ENCODE data around the gene TJAP1.
"Not testable (repeated sequence)": the region's sequence is repeated elsewhere in the genome, so short reads cannot be mapped to it uniquely, and the experiment has no call there.

TJAP1 gene

DNA sequence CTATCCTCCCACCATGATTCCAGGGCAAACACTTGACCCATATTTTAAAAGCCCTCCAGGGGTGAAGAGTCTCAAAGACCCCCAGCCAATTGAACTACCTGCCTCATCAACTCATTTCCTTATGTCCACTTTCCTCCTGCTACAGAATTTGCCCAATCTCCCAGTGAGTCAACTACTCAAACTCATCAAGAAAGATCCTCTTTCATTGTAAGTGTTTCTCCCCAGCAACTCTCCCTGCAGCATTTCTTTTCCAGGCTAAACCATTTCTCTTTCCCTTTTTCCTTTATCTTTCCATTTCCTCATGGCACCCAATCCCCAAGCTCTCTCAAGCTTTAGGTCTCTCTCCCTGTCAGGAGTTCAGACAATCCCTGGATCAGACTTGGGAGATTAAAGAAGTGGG is 23.5 kb upstream of the TJAP1 start:
- no peak for DNase-seq (ENCODE audit: low read depth in 2 of 2)

DNA sequence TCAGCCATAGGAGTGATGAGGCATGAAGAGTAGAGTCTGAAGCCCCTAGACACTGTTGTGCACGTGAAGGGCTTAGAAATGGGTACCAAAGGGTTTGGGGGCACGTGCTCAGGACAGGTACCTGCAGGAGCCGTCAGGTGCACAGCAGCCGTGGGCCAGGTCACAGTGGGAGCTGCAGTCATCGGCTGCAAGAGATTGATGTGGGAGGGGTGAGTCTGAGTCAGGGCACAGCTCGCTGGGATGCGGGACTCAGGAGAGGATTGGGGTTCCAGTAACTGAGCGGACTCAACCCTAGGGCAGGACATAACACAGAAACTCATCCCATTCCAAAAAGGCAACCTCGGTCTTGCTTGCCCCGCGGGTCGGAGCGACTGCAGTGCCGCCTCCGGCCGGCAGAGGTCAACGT is 23.1 kb upstream of the TJAP1 start:
- DNase-seq (ENCODE audit: low read depth in 2 of 2): peak; percentile 9 to 33

DNA sequence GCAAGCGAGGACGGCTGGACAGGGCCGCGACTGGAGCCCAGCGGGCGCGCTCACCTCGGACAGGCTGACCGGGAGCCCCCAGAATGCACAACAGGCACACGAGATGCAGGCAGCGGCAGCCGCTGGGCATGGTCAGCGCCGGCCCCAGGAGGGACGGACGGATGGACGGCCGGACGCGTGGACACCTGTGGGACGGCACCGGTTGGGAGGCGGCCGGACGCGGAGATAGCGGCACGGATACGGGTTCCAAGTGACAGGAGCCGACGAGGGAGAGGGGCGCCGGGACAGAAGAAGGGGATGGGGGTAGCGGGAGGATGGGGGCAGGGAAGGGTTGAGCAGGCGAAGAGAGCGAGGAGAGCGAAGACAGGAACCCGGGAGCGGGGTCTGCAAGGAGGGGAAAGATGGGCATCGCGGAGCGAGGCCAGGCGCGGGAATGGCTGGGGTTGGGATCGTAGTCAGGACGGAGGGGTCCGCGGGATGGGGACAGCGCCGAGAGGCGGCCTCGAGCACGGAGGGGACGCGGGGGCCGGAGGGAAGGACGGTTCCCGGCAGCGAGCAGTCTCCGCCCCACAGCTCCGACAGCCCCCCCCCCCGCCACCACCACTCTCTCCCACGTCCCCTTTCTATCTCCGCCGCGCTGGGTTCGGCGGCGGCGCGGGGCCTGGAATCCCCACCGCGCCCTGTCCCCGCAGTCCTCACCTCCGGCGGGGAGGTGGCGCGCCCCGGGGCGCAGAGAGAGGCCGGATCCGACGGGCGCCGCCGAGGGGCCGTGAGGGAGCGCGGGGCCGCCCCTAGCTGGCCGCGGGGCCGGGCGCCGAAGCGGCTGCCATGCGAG is 22.5 kb upstream of the TJAP1 start:
- no peak for DNase-seq (ENCODE audit: low read depth in 2 of 2)

DNA sequence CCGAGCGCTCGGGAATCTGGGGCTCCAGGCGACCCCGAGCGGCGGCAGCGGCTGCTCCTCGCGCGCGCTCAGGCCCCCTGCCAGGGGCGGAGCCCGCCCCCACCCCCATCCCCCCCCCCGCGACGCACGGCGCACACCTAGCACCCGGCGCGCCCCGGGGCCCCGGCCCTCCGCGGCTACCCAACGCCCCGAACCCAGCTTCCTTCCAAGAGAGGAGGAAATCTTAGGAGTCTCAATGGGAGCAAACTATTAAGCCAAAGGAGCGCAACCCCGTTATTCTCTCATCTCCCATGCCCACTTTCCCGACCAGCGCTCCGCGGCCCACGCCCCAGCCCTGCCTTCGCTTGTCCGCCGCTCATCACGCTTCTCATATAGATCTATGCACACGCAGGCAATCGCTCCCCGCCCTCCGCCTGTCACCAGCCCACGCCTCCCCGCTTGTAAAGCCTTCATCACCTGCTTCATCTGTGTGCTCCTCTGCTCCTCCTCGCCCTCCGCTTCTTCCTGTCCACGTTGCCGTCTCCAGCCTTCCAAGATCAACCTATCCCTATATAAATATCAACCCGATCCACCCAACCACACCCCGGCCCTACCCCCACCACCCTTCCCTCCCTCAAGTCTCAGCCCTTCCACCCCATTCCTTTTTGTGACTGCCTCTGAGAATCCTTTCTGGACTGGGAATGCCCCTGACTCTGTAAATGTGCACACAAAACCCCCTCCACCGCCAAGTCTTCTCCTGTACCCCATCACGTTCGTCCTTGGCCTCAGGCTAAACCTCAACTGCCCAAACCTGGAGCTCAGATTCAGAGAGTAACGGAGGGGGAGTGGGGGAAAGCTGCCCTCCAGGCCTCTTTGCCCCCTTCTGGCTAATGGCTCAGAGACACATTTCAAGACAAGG is 21.6 kb upstream of the TJAP1 start, which contains the start of gene DLK2:
Gene DLK2 (minus strand): TSS at position 18 of the 898 bp plus-strand sequence. CDS start 723 bp downstream, outside the sequence.
- peak; percentile 31 to 57 for DNase-seq (ENCODE audit: low read depth in 2 of 2)

DNA sequence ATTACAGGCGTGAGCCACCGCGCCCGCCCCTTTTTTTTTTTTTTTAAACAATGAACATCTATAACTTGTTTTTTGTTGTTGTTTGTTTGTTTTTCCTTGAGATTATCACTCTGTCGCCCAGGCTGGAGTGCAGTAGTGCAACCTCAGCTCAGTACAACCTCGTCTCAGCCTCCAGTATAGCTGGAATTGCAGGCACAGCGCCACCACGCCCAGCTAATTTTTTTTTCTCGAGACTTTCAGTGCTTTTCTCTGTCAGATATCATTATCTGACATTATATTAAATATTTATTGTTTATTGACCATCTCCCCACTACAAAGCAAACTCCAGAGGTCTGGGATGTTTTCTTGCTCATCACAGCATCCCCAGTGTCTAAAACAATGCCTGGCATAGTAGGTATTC is 19.7 kb upstream of the TJAP1 start:
- DNase-seq (ENCODE audit: low read depth in 2 of 2): no peak

DNA sequence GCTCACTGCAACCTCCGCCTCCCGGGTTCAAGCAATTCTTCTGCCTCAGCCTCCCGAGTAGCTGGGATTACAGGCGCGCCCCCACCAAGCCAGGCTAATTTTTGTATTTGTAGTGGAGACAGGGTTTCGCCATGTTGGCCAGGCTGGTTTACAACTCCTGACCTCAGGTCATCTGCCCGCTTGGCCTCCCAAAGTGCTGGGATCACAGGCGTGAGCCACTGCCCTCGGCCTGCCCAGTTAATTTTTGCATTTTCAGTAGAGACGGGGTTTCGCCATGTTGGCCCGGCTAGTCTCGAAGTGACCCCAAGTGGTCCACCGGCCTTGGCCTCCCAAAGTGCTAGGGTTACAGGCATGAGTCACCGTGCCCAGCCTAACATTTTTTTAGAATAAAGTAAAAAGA is 19.2 kb upstream of the TJAP1 start:
- DNase-seq (ENCODE audit: low read depth in 2 of 2): not testable (repeated sequence)

DNA sequence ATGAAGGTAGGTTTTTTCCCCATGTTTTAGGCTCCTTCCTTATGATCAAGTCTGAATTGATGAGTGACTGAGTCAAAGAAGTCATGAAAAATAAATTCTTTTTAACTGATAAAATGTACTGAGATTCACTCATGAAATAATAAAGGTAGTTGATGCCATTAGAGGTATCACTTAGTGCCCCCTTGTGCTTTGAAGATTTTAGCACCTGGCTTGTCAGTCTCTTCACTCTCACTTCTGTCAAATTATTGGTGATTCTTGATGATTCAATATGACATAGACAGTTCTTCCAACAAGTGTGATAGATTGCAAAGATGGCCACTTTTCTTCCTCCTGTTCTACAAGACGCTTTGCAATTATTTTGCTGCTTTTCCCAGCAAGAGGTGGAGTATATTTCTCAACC is 17.8 kb upstream of the TJAP1 start:
- no peak for DNase-seq (ENCODE audit: low read depth in 2 of 2)

DNA sequence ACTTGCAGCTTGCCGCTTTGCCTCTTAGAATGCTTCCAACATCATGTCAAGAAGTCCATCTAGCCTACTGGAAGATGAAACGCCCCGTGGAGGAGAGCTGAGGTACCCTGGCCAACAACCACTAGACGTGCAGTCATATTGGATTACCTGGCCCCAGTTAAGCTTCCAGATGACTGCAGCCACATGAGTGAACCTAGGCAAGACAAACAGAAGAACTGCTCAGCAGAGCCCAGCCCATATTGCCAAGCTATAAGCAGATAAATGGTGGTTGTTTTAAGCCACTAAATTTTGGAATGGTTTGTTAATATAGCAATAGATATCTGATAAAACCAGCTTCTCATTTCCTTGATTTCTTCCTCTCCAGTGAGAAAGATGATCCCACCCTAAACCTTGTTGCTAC is 17.3 kb upstream of the TJAP1 start:
- DNase-seq (ENCODE audit: low read depth in 2 of 2): no peak

DNA sequence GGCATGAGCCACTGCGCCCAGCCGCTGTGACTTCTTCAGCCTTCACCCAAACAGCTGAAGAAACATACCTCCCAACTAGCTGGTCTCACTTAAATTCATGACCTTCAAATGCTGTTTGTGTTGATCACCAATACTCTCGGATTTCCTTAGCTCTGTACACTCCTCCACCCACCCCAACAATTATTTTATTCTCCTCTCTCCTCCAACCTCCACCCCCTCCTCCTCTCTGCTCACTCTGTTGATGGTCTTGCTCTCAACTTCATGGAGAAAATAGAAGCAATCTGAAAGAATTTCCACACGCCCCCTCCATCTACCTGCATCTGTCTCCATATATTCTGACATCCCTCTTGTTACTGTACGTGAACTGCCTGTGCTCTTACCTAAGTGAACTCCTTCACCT is 15.4 kb upstream of the TJAP1 start:
- DNase-seq (ENCODE audit: low read depth in 2 of 2): no peak

DNA sequence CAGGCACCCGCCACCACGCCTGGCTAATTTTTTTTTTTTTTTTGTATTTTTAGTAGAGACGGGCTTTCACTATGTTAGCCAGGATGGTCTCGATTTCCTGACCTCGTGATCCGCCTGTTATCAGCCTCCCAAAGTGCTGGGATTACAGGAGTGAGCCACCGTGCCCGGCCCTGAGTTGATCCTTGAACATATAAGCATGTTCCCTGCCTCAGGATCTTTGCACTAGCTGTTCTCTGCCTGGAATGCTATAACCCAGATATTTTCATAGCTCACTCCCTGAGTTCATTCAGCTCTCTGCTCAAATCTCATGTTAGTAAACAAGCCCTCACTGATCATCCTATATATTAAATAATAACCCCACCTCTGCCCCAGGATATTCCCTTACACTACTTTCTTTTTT is 13.0 kb upstream of the TJAP1 start:
- DNase-seq (ENCODE audit: low read depth in 2 of 2): no peak

DNA sequence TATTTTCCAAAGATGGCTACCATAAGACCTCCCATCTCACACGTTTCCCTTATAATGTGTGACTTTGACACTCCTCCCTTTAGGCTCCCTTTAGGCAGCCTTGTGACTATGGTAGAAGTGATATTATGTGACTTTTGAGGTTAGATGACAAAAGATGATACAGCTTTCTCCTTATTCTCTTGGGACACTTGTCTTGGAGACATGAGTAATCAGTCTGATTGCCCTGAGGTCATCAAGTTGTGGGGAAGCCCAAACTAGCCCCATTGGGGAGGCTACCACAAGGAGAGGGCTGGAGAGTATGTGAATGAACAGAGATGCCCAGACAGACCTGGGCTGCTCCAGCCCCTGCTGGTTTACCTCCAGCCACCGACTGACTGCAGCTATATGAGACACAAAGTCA is 11.4 kb upstream of the TJAP1 start:
- no peak for DNase-seq (ENCODE audit: low read depth in 2 of 2)

DNA sequence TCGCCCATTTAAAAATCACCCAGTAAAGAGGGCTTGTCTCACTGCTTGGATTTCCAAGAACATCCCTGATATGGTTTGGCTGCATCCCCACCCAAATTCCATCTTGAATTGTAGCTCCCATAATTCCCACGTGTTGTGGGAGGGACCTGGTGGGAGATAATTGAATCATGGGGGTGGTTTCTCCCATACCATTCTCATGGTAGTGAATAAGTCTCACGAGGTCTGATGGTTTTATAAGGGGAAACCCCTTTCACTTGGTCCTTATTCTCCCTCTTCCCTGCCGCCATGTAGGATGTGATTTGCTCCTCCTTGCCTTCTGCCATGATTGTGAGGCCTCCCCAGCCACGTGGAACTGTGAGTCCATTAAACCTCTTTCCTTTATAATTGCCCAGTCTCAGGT is 10.1 kb upstream of the TJAP1 start:
- not testable (repeated sequence) for DNase-seq (ENCODE audit: low read depth in 2 of 2)

DNA sequence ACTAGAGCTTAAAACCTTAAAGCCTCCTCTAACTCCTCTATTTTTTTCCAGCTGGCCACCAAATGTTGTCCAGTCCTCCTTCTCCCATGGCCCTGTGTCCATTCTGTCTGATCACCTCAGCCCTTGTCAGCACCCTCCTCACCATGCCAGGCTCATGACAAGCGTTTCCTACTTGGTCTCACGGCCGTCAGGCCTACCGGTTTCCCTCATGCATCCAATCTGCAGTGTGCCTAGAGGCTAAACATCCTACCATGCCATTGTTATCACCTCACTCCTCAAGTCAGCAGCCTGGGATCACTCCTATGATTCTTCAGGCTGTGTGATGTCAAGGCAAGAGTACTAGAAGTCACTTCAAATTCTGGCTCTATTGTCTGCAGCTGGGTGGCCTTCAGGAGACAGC is 9.6 kb upstream of the TJAP1 start:
- no peak for DNase-seq (ENCODE audit: low read depth in 2 of 2)

DNA sequence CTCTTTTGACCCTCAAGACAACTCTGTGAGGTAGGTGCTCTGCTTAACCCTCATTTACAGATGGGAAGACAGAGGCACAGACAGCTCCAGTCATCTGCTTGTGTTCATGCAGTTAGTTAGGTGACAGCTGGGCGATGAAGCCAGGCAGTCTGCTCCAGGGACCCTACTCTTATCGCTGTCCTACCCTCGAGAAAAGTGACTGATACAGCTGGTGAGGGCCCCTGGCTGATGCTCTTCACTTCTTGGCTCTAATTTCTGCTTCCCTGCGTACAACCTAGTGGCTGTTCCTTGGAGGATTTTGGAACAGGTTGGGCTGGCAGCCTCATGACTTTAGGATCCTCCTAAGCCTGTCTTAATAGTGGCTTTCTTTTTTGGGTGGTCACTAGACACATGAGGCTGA is 9.1 kb upstream of the TJAP1 start:
- no peak for DNase-seq (ENCODE audit: low read depth in 2 of 2)

DNA sequence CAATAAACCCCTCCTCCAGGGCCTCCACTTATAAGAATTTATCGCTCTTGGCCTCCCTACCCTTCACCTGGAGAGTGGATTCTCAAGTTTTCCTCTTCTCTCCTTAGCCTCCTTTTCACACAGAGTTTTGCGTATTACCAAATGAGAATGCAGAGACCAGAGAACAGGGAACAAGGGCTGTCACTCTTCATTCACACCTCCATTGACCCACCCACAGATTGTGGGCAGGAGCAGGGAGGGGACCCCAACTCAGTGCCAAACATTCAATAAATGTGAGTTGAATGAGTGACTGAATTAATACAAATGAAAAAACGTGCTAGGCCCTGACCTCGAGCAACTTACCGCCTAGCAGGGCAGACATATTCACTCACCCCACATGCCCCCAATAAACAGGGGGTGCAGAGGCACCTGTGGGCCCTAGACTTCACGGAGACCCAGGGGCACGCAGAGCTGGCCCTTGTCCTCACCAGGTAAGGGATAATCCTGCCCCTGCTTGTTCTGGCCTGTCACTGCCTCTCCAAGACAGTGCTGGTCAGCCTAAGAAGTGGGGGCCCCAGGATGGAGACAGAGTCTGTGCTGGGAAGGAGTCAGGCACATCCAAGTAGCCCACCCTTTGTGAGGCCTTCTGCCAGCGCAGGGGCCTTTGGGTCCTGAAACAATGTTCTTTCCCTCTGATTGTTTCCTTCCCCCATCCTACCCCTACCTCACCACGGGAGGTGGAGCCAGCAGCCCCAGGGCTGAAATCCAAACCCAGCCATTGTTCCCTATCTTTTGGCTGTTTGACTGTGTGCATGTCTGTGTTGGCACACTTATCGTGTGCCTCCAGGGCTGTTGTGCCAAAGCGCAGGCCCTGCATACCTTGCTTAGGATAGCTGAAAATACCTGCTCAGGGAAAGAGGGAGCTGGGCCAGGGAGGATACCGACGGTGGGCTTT is 8.4 kb upstream of the TJAP1 start:
- no peak for DNase-seq (ENCODE audit: low read depth in 2 of 2)

DNA sequence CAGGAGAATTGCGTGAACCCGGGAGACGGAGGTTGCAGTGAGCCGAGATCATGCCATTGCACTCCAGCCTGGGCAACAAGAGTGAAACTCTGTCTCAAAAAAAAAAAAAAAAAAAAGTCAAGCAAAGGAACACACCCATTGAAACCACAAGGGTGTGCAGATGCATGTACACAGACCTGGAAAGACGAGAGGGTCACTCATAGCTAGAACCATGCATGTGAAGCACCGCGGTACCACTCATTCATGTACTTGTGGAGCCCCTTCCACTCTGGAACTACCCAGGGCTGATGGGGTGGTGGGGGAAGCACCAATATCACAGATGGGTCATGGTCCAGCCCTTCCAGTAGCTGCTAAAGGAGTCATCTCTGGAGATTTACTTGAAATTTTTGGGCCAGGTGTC is 7.4 kb upstream of the TJAP1 start:
- no peak for DNase-seq (ENCODE audit: low read depth in 2 of 2)

DNA sequence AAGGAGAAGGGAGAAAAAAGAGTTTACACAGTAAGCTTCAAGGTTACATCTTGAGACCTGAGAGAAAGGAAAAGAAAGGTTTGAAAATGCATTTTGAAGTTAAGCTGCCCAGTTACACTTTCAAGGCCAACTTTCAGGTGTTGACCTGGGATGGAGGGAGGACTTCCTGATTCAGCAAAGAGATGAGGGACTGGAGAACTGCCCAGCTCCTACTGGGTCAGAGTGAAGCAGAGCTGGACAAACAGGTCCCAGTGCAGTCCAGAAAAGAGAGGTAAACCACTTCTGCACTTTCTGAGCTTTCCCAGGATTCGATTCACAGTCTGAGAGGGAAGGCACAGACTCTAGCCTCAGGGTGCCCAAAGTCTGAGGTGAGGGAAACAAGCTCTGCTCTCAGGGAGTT is 6.0 kb upstream of the TJAP1 start:
- no peak for DNase-seq (ENCODE audit: low read depth in 2 of 2)

DNA sequence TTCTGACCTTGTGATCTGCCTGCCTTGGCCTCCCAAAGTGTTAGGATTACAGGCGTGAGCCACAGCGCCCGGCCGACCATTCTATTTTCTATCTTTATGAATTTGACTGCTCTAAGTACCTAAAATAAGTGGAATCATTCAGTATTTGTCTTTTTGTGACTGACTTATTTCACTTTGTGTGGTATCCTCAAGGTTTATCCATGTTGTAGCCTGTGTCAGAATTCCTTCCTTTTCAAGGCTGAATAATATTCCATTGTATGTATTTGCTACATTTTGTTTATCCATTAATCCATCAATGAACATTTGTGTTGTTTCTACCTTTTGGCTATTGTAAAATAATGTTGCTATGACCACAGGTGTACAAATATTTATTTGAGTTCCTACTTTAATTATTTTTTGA is 4.9 kb upstream of the TJAP1 start:
- DNase-seq (ENCODE audit: low read depth in 2 of 2): no peak

DNA sequence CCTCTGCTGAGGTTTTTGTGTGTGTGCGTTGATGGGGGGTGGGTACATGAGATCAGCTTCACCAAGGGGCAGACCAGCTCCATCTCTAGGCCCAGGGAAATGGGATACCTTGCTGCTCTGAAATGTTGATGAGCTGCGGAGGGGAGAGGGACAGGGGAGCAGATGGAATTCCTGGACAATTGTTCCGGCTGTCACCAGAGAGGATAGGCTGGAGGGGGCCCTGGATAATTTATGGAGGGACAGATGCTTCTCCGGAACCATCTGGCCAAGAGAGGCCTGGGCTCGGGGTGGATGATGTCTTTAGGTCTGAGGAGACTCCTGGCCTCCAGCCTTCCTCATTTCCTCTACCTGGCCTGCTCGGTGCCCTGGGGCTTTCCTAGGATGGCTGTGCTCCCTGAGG is 1.9 kb upstream of the TJAP1 start:
- DNase-seq (ENCODE audit: low read depth in 2 of 2): no peak

DNA sequence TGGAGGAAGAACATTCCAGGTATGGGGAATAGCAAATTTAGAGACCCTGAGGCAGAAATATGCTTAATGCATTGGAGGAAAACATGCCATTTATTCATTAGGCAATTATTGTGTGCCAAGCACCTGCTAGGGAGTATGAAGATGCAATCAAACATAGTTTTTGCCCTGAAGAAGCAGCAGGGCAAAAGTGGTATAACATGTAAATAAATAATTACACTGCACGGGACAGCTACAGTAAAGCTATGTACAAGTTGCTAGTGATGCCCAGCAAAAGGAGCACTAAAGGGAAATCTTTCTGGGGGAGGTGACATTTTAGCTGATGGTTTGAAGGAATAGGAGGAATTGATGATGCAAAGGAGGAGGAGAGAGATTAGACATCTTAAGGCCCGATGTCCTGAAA is 624 bp upstream of the TJAP1 start:
- no peak for DNase-seq (ENCODE audit: low read depth in 2 of 2)

DNA sequence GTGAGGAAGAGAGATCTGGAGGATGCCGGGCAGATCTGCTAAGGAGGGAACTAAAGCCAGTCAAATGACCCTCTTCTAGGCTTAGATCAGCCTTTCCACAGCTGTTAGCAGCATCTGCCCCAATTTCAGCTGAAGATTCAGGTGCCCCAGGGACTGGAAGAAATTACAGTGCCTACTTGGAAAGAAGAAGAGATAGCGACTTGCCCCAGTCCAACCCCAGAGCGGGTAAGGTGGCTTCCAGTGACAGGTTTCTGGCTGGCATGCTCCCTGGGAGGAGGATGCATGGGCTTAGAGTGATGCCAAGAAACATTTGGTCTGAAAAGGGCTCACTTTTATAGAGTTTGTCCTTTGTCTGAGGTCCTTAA is 620 bp downstream of the TJAP1 start:
- no peak for DNase-seq (ENCODE audit: low read depth in 2 of 2)

DNA sequence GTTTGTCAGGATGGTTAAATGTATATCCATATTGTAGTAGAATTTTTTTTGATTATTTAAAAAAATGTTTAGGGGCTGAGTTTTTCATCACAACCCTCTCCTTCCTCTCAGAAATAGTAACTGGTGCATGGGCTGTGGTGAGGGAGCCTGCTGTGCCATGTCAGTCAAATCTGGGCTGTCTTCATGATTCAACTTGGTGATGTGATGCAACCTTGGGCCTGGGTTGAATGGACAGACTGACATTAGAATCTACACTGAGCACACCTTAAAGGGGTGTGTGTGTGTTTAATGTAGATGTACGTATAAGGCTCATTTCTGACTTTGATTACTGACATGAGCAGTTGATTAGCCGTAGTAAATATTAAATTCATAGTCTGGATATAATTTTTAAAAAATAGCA is 3.7 kb downstream of the TJAP1 start:
- DNase-seq (ENCODE audit: low read depth in 2 of 2): no peak

Measured in activated CD8-positive, alpha-beta memory T cell treated with anti-CD3 and anti-CD28 coated beads for 4 hours (primary cell).